HTR-8/SVneo (cell line): ENCODE results near the gene KIAA1328.
"Not testable (repeated sequence)": the region's sequence is repeated elsewhere in the genome, so short reads cannot be mapped to it uniquely, and the experiment has no call there.

ENCODE experiments used
- DNase-seq: peaks from one replicate; pipeline ENCODE4 v3.0.0; 2011; ENCODE audit warnings: low spot score, mixed read lengths; ENCODE audit not compliant: insufficient read length
- FAIRE-seq: peaks from 2 replicates; lab custom pipeline; 2011; peaks lifted over from hg19 to GRCh38; lab: Jason Lieb, UNC

KIAA1328 gene

DNA sequence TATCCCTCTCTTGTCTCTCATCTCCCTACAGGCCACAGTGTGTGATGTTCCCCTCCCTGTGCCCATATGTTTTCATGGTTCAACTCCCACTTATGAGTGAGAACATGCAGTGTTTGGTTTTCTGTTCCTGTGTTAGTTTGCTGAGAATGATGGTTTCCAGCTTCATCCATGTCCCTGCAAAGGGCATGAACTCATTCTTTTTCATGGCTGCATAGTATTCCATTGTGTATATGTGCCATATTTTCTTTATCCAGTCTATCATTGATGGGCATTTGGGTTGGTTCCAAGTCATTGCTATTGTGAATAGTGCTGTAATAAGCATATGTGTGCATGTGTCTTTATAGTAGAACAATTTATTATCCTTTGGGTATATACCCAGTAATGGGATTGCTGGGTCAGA lies 44.9 kb downstream of the KIAA1328 start:
- not testable (repeated sequence) for DNase-seq, FAIRE-seq

- not testable (repeated sequence) for FAIRE-seq, DNase-seq
Measured at GRCh38 chr18:36879796-36880195, 50.9 kb downstream of the KIAA1328 start.

DNA sequence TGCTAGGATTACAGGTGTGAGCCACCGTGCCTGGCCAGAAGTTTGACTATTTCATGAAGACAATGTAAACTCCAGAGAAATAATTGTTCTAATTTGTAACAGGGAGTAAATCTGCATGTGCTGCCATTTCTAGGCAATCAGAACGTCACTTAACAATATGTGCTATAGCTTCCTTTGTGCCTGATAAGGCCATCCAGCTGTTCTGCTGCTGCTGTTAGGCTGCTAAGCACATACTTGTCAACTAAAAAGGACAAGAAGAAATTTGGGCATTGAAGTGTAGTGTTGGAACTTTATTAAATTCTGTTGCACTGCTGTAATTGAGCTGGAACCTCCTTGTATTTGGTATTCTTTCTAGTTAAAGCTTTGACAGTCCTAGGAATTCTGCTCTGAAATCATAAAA lies 57.1 kb downstream of the KIAA1328 start:
- FAIRE-seq (no peak), DNase-seq (no peak)

DNA sequence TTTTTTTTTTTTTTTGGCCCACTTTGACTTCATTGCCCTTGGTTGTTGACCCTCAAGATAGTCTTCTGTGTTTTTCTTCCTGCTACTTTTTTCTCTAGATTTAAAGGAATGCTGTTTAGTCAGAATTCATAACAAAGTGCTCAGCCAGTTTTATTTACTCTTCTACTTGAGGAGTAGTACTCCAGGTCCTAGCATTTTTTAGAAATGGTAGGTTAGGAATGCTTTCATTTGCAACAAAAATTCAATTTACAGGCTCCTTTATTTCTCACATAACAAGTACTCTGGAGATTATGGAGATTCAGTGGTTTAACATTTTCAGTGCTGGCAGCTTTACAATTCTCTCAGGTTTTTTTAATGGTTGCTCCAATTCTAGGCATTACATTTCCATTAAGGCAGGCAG lies 58.2 kb downstream of the KIAA1328 start:
- no peak for FAIRE-seq

DNA sequence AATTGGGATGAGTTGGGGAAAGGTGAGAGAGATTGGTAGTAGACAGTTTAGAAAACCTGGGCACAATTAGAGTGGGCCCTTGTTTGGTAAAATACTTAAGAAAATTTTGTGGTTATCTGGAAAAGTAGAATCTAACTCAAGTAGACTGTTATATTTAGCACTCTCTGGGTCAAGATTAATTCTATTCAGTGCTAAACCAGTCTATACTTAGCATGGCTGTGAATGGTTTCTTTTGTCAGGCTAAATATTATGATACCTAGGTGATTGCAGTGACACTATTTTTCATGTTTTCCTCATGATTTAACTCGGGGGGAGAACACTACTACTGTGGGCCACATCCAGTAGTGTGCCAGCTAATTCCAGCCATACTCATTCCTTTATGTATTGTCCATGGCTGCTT lies 58.9 kb downstream of the KIAA1328 start:
- no peak for DNase-seq
- no peak for FAIRE-seq

More for the DNA sequence above, 58.2 kb downstream of the KIAA1328 start:
- DNase-seq: no peak

- no peak for FAIRE-seq
Measured at GRCh38 chr18:36888778-36889177, 59.9 kb downstream of the KIAA1328 start.

DNA sequence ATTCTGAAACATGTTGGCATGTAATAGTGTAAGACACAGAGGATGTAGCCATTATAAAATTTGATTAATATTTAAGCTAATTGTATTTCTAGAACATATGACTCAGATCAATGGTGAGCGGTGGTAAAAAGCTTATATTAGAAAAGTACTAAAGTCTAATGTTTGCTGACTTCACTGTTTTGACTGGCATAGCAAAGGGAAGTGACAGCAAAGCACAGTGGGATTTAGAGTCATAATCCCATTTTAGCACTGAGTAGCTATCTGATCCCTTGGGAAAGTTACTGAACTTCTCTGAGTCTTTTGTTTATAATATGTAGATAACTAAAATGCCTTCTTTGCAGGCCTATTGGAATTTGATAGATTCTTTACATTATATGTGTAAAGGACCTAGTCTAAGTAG lies 60.4 kb downstream of the KIAA1328 start:
- DNase-seq: no peak
- no peak for FAIRE-seq

More at GRCh38 chr18:36888778-36889177, 59.9 kb downstream of the KIAA1328 start:
- no peak for DNase-seq

- FAIRE-seq: no peak
Measured at GRCh38 chr18:36889742-36890141, 60.8 kb downstream of the KIAA1328 start.

GRCh38 chr18:36890598-36890997 lies 61.7 kb downstream of the KIAA1328 start:
- no peak for FAIRE-seq
- no peak for DNase-seq

More at GRCh38 chr18:36889742-36890141, 60.8 kb downstream of the KIAA1328 start:
- DNase-seq: no peak

- FAIRE-seq: no peak
- no peak for DNase-seq
Measured at GRCh38 chr18:36893227-36893626, 64.3 kb downstream of the KIAA1328 start.

- no peak for DNase-seq
- FAIRE-seq: no peak
Measured at GRCh38 chr18:36895606-36896005, 66.7 kb downstream of the KIAA1328 start.

DNA sequence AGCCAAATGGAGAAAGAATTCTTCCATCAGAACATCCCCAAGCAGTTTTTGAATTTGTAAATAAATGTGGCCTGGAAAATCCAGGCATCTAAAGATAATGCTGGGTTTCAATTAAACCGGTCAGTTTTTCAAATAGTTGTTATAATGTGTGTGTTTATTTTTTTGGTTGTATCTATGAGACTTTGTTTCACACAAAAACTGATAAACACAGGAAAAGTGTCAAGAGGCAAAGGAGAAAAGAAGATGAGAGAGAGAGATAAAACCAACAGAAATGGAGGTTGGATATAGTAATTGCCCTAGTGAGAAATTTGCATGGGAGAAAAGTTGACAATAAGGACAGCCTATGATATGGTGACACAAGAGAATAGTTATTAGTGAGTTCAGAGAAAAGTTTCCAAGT lies 68.3 kb downstream of the KIAA1328 start:
- FAIRE-seq (no peak), DNase-seq (no peak)

- FAIRE-seq: no peak
Measured at GRCh38 chr18:36899289-36899688, 70.4 kb downstream of the KIAA1328 start.

GRCh38 chr18:36900466-36900865 lies 71.5 kb downstream of the KIAA1328 start:
- no peak for DNase-seq
- FAIRE-seq: no peak

More at GRCh38 chr18:36899289-36899688, 70.4 kb downstream of the KIAA1328 start:
- no peak for DNase-seq

GRCh38 chr18:36901277-36901701 lies 72.4 kb downstream of the KIAA1328 start:
- DNase-seq (no peak), FAIRE-seq (no peak)

DNA sequence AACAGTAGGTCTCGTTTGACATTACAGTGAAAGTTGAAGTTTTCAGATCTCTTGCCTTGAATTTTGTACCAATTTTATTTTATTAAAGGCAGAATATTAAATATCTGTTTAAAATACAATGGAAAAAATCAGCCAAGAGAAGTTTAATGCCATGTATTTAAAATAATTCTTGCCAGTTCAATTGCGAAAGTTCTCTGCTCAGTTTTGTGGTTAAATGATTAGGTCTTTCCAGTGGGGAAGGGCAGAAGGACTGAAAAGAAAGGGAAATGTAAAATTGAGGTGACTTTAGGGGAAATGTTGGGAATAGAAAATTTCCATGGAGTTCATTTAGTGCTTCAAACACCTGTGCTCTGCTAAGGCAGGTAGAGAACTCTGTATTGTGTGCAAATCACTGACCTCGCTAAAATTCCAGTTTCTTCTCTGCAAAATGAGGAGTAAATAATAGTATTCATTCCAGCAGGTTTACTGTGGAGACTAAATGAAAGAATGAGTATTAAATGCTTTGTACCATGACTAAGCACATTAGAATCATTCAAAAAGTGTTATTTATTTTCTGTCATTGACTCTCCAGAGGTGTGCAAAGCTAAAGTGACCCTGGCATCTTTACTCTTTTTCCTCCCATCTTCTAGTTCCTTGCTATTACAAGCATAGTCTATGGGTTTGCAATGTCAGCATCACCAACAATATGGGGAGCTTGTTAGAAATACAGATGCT lies 74.4 kb downstream of the KIAA1328 start:
- no peak for FAIRE-seq

GRCh38 chr18:36905571-36905970 lies 76.6 kb downstream of the KIAA1328 start:
- FAIRE-seq: no peak
- no peak for DNase-seq

More for the DNA sequence above, 74.4 kb downstream of the KIAA1328 start:
- no peak for DNase-seq

- DNase-seq, FAIRE-seq: not testable (repeated sequence)
Measured at GRCh38 chr18:36909282-36909681, 80.4 kb downstream of the KIAA1328 start.

DNA sequence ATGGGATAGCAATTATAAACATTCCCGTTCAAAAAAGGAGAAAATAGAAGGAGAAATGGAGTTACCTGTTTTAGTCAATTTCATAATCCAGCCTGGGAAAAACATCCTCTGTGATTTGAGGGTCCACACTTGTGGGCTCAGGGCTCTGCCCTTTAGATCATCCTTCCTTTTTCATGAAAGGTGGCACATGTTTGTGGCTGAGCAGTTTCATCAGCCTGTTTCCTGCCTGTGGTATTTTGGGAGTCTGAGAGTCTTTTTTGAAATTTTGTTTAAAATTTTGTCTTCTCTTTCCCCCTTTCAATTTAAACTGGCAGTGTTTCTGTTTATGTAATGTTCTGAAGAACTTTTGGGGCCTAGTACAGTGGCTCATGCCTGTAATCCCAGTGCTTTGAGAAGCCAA lies 84.0 kb downstream of the KIAA1328 start:
- no peak for FAIRE-seq
- DNase-seq: no peak

DNA sequence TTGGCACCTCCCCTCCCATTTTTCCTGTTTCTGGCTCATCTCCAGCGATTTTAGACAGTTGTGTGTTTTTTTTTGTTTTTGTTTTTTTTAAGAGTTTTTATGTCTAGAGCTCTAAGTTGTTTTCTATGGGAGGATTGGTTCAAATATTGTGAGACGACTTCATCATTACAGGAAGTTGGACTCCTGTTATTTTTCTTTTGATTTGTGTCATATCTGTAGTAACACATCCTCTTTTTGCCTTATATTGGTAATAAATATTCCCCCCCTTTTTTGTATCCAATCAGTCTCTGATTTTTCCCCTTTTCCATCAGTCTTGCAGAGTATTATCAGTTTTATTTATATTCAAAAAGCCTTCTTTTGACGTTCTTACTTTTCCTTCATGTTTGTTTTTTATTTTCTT lies 89.0 kb downstream of the KIAA1328 start:
- FAIRE-seq (no peak), DNase-seq (no peak)

DNA sequence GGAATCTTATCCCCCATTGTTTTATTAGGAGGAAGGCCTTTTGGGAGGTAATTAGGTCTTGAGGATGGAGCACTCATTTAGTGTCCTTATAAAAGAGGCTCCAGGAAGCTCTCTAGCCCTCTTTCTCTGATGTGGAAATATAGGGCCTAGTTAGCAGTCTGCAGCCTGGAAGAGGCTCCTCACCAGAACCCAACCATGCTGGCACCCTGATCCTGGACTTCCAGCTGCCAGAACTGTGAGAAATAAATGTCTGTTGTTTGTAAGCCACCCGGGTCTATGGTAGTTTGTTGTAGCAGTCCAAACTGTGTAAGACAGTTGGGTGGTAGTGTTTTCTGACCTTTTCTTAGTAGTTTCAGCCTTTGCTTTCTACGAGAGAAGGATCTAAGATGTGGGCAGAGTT lies 100.7 kb downstream of the KIAA1328 start:
- DNase-seq: no peak
- FAIRE-seq: no peak

DNA sequence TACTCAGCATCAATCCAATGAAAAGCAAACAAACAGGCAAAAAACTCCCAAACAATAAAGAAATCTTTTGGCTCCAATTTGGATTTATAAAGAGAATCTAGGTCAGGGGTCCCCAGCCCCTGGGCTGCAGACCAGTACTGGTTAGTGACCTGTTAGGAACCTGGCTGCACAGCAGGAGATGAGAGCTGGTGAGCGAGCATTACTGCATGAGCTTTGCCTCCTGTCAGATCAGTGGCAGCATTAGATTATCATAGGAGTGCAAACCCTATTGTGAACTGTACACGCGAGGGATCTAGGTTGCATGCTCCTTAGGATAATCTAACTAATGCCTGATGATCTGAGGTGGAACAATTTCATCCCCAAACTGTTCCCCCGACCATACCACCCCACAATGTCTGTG lies 102.2 kb downstream of the KIAA1328 start:
- DNase-seq: no peak
- FAIRE-seq: no peak
